ENCODE data around the gene PDZD8. TPM values are rescaled to one million over a fixed set of nuclear protein-coding genes. Genes with fewer than 3 reads are reported as not detected.

Gene PDZD8
- total RNA-seq, 1 donor from 2014 or later = 16.6 TPM

DNA sequence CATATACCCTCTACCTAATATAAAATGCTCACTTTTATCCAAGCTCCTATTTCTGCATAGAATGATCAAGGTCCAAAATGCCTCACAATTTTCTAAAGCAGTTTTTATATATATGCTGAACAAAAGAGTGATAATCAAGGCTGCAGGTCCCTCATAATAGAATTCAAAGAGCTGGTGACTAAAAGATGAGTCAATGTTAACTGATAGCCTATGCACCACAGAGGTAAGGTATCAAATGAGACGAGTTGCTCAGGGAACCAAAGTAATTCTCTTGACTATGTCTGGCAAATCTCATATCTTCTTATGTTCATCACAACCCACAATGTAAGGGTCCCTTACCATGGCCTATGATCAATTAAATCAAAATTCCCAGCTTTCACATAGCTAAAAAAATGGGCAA is 15.2 kb downstream of the PDZD8 start:
- intact Hi-C loops (cut with DNase I) = no loop called here
- no peak for DNase-seq
- ATAC-seq (ENCODE audit: poor library complexity) = no peak

DNA sequence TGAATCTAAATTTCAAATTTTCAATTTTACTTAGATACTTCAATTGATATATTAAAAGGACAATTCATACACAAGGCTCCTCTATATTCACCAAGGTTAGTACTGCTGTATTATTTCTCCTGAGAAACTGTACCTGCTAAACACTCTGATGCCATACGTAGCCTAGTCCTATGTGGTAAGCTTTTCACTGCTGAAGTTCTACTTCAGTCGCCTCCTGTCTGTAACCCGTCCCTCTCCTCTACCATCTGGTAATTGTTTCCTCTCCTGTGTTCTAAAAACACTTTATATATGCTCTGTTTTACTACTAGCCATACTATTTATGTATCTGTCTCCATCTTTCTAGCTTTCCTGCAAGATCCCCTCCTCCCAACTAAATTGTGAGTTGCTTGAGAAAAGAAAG is 20.2 kb downstream of the PDZD8 start:
- DNase-seq (no peak), ATAC-seq (ENCODE audit: poor library complexity) (no peak)
- intact Hi-C loops (cut with DNase I) = no loop called here

DNA sequence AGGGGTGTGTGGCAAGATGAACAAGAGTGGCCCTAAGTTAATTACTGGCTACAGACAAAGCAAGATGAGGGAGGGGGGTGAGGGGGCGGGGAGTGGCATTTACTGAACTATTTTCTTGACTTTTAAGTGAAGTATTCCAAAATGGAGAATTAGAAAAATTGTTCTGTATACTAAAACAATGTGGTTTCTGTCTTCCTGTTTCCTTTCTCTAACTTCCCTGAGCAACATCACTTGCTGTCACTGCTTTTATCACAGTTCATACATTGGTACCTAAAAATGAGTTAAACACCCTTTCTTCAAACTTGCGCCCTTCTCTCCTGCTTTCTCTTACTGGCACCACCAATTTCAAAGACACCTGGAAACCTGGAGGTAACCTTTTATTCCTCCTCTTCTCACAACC is 21.6 kb downstream of the PDZD8 start:
- no peak for DNase-seq
- no peak for ATAC-seq (ENCODE audit: poor library complexity)
- intact Hi-C loops (cut with DNase I) = no loop called here

DNA sequence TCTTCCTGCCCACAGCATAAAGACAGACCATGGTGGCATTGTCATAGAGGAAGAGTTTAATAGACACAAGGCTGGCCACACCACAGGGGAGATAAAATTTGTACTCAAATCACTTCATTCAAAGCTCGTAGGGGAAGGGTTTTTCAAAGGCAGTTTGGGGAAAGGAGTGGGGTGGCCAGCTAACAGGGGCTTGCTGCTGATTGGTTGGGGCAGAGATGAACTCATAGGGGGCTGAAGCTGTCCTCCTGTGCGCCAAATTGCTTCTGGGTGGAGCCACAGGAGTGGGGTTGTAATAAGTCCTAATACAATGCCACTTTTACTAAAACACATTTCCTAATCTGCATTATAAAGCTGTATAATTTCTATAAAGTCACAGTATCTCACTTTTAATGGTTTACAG is 22.5 kb downstream of the PDZD8 start:
- DNase-seq = no peak
- no peak for ATAC-seq (ENCODE audit: poor library complexity)
- intact Hi-C loops (cut with DNase I) = no loop called here

DNA sequence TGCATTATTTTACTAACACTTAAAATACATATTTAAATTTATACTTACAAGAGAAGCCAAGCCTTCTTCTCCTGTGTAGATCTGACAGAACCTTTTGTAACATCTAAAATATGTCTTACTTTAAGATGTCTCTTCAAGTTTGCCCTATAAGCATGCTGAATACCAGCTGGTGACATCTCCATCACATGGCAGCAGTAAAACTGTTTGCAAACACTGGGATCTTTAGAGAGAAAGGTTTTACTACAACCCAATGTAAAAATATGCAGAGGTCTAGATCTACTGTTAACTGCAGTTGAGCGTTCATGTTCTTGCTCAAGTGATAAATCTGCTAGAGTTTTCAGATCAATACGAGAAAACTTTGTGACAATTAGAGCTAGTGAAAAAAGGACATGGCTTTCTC is 23.2 kb downstream of the PDZD8 start:
- no peak for DNase-seq
- intact Hi-C loops (cut with DNase I) = no loop called here
- ATAC-seq (ENCODE audit: poor library complexity) = no peak

DNA sequence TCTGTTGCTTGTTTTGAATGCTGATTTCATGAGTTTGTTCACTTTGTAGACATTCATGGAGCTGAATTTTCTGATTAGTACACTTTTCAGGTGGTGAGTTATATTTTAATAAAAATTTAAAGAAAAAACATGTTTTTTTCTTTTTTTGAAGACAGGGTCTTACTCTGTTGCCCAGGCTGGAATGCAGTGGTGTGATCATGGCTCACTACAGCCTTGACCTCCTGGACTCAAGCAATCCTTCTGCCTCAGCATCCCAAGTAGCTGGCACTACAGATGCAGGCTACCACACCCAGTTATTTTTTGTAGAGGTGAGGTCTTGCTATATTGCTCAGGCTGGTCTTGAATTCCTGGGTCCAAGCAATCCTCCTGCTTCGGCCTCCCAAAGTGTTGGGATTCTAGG is 23.7 kb downstream of the PDZD8 start:
- intact Hi-C loops (cut with DNase I) = no loop called here
- DNase-seq = no peak
- no peak for ATAC-seq (ENCODE audit: poor library complexity)

DNA sequence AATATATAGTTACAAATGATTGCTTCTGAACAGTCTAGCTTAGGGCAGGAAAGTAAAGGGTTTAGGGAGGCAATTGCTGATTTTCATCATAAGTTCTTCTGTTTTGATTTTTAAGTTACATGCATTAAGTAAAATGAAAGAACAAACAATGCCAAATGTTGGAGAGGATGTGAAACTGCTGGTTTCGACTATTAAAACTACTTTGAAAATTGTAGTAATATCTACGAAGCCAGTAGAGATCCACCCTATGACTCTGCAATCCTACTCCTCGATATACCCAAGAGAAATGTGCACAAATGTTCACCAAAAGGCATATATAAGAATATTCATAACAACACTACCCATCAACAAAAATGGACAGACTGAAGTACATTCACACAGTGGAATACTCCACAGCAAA is 24.3 kb downstream of the PDZD8 start:
- no peak for ATAC-seq (ENCODE audit: poor library complexity)
- intact Hi-C loops (cut with DNase I) = no loop called here

DNA sequence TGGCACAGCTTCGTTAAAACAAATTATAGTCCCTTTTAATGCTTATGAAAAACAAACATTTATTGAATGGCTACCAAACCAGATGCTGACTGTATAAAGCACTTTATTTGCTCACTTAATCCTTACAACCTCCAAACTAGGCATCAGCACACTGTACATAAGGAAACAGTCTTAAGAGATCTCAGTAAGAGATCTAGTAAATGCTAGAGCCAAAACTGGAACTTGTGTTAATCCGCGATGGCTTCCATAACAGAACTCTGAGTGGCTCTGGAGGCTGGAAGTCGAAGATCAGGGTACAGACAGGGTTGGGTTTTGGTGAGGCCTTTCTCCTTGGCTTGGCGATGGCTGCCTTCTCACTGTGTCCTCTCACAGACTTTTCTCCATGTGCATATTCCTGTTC is 27.0 kb downstream of the PDZD8 start:
- intact Hi-C loops (cut with DNase I) = no loop called here
- ATAC-seq (ENCODE audit: poor library complexity) = no peak
- no peak for DNase-seq

More for the DNA sequence above, 24.3 kb downstream of the PDZD8 start:
- no peak for DNase-seq

DNA sequence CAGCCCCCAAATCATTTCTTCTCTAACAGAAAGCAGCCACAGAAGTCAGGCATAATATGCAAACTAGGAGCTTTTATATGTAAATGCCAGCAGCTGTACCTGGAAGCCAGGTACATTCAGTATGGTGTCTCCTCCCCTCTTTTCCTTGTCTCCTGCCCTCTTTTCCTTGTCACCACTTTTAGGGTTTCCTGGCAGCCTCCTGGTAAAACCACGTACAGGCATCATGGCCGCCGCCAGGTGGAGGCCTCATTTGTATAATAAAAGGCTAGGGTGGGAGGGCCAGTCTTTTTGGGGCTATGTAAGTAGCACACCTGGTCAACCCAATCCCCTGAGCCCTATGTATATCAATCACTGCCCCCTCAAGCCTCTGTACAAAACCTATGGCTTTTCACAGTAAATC is 28.7 kb downstream of the PDZD8 start:
- no peak for DNase-seq
- ATAC-seq (ENCODE audit: poor library complexity) = no peak
- intact Hi-C loops (cut with DNase I) = no loop called here

DNA sequence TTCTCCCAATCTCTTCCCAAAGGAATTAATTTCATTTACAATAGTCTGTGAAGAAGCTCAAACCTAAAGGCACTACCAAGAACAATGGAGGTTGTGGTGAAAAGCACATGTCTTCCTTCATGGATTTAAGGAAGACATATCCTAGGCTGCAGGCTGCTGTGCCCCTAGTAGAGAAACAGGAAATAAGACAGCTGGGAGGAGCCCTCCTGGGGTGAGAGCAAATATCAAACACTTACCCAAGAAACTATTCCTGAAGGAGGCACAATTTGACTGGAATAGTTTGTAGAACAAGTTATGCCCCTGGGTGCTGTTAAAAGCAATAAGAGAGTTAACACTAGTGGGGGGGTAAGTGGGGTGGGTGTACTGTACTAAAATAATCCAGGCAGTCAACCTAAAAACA is 30.1 kb downstream of the PDZD8 start:
- intact Hi-C loops (cut with DNase I) = no loop called here
- no peak for ATAC-seq (ENCODE audit: poor library complexity)
- no peak for DNase-seq

DNA sequence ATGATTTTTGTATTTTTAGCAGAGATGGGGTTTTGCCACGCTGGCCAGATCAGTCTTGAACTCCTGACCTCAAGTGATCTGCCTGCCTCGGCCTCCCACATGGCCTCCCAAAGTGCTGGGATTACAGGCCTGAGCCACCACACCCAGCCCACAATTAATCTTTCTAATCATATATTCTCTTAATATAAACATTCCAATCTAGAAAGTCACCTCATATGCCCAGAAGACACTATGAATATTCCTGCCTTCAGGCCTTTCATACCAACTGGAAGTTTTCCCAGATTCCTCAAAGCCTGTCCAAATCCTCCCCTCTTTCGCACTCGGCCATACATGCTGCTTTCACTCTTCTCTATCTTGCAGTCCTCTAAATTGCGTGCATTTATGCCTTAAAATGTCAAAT is 32.6 kb downstream of the PDZD8 start:
- intact Hi-C loops (cut with DNase I) = no loop called here
- ATAC-seq (ENCODE audit: poor library complexity) = no peak
- DNase-seq = no peak

DNA sequence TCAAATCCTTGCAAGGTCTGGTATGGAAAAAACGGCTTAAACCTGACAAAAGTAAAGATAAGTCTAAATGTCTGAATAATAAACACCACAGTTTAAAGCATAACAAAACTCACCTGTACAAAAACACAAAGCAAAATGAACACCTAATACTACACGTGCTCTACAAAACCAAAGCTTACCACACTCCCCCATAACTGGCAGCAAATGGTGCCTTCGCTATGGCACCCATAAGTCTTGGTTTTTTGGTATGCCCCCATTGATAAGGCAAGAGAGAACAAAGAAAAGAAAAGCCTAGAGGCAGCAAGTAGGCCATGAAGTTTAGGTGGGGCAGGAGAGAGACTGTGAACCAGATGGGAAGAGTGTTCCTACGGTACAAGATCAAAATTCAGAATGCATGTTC is 34.2 kb downstream of the PDZD8 start:
- ATAC-seq (ENCODE audit: poor library complexity) (no peak), DNase-seq (no peak)
- intact Hi-C loops (cut with DNase I) = no loop called here

DNA sequence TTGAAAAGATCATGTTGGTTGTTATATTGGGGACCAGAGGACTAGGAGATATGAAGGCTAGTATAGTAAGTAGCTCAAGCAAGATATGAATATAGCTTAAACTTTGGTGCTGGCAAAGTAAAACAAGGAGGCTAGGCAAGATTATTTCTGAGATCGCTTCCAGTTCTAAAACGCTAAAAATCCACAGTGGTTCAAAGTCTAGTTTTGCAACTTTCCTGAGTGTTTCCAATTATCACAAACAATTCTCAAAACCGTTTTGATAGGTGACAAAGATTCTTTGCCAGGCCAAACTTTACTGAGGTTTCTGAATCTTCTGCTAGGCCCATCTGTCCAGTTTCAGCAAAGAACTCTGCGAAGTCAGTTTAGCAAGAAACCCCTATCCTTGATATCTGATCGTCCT is 35.3 kb downstream of the PDZD8 start:
- ATAC-seq (ENCODE audit: poor library complexity) = no peak
- intact Hi-C loops (cut with DNase I) = no loop called here
- DNase-seq = no peak

DNA sequence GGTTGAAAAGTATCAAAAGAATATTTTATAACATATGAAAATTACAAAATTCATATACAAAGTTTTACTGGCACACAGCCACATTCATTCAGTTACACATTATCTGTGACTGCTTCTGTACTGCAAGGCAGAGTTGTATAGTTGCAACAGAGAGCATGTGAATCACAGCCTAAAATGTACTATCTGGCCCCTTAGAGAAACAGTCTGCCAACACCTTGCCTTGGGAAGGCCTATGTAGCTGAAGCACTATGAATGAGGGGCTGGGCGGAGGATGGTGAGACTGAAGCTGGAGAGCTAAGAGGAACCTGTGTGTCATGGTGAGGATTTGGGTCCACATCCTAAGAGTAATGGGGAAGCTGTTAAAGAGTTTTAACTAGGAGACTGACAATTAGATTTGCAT is 35.7 kb downstream of the PDZD8 start:
- DNase-seq (no peak), ATAC-seq (ENCODE audit: poor library complexity) (peak; percentile 29)
- intact Hi-C loops (cut with DNase I) = no loop called here

DNA sequence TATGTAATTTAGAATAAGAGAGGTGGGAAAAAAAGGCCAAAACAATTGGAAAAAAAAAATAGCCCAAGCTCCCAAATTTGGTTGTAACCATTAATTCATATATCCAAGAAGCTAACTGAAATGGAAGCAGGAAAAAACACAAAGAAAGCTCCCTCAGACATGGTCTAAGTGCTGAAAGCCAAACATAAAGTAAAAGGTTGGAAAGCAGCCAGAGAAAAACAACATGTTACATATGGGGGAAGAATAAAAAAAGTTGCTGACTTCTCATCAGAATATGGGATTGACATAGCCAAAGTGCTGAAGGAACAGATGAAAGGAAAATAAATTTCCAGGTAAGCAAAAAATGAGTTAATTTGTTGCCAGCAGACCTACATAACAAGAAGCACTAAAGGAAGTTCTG is 40.3 kb downstream of the PDZD8 start:
- no peak for DNase-seq
- intact Hi-C loops (cut with DNase I) = no loop called here
- ATAC-seq (ENCODE audit: poor library complexity) = no peak

DNA sequence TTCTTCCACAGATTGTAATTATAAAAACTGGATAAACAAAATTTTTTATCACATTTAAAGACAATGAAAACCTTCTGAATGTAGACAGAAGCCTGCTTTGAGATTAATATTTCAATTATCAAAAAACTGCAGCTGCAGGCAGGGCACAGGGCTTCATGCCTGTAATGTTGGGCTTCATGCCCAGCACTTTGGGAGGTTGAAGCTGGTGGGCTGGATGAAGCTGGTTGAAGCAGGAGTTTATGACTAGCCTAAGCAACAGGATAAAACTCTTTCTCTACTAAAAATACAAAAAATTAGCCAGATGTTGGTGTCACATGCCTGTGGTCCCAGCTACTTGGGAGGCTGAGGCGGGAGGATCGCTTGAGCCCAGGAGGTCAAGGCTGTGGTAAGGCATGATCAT is 41.2 kb downstream of the PDZD8 start:
- intact Hi-C loops (cut with DNase I) = no loop called here
- no peak for DNase-seq

DNA sequence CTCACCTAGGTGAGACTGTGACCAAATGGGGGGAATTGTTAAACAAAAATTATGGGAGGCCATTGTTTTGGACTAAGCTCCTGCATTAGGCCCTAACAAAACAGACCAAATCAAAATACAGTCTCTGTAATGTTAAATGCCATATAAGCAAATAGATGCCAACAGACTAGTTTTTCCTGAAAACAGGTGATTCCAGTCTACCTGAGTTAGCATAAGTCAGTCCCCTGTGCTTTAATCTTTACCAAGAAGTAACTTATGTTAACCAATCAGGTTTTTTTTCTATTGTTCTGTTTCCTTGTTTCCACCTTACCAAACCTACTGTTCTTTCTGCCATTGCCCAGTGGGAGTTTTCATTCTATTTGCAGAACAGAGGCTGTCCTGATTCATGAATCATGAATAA is 48.0 kb downstream of the PDZD8 start:
- intact Hi-C loops (cut with DNase I) = loop anchor here (10.0 kb wide), 1 partner anchor 112 kb away; no protein-coding TSS in a partner anchor
- no peak for ATAC-seq (ENCODE audit: poor library complexity)
- no peak for DNase-seq

More for the DNA sequence above, 41.2 kb downstream of the PDZD8 start:
- ATAC-seq (ENCODE audit: poor library complexity) = no peak

DNA sequence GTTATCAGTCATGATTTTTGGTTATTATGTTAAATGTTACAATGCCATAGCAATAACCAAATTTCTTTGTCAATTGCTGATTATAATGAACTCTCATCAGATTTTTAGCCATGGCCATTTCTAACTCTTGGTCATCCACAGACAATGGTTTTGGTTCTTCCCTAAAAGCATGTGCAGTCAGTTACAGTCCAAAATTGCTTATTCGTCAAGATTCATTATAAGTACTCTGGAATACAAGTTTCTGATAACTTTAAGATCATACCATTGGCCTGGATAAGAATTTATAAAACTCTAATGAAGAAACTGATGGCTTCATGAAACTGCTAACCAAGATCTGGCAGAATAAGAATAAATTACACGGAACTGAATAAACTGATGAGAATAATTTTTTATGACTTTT is 50.9 kb downstream of the PDZD8 start:
- ATAC-seq (ENCODE audit: poor library complexity) (no peak), DNase-seq (no peak)
- intact Hi-C loops (cut with DNase I) = loop anchor here (10.0 kb wide), 1 partner anchor 110 kb away; no protein-coding TSS in a partner anchor

DNA sequence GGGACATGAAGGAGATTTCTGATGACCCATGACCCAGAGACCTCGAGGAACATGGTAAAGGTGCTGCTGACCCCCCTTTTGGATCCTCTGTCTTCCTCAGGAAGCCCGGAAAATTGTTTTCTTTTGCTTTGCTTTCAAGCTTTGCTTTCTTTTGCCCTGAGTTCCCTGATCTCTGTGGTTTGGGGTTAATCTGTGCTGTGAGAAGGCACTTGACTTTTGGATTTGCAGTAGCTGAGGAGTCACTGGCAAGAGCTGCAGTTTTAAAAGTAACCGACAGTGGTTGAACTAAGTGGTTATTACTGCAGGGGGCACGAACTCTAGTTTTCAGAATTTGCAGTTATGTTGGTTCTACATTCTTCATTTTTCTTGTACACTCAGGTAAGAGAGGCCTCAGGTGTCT is 53.0 kb downstream of the PDZD8 start:
- ATAC-seq (ENCODE audit: poor library complexity) = no peak
- intact Hi-C loops (cut with DNase I) = loop anchor here (10.0 kb wide), 1 partner anchor 107 kb away; no protein-coding TSS in a partner anchor

DNA sequence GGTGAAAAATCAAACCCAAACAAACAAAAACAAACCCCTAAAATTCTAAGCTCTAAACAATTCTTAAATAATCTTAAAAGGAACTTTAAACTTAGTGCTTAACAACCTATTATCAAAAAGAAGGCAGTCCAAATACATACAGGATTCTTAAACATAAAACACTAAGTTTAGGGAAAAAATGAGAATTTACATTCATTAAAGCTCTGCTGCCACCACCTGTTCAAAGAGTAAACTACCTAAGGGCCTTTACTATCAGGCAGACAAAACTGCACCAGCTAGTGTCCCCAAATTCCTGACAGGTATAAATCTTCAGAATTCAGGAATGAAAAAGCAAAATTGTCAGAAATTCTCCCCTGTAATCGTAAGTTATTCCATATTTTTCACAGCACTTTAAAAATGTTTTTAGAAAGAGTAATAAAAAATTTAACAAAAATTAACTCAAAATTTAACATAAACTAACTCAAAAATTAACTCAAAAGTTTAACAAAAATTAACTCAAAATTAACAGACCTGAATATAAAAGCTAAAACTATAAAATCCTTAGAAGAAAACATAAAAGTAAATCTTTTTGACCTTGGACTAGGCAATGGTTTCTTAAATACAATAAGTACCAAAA is 55.1 kb downstream of the PDZD8 start:
- intact Hi-C loops (cut with DNase I) = loop anchor here (10.0 kb wide), 1 partner anchor 105 kb away; no protein-coding TSS in a partner anchor
- DNase-seq (no peak), ATAC-seq (ENCODE audit: poor library complexity) (no peak)

More for the DNA sequence above, 53.0 kb downstream of the PDZD8 start:
- no peak for DNase-seq

DNA sequence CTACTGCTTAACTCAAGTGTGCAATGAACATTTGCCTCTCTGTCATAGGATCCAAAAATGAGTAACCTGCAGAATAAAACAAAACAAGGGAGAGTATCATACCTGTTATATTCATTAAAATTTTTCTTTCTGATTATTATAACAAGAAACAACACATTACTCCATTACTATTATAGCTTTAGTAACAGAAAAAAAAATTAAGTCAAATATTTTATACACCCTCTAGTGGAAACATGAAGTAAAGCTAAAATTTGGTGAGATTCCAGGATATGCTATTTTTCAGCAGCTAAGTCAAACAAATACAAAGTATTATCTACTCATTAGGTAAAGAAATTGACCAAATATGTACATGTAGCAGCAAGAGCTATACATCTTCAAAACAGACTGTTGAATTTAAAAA is 56.3 kb downstream of the PDZD8 start:
- intact Hi-C loops (cut with DNase I) = no loop called here
- ATAC-seq (ENCODE audit: poor library complexity) (no peak), DNase-seq (no peak)
